T-helper 2 cell treated with Interferon-gamma antibody and Interleukin-4, amounts not matched to agents 100 ng/mL and 5 ng/mL, for 36 hours (primary cell): ENCODE results near the gene CDC25B. TPM values are rescaled to one million over a fixed set of nuclear protein-coding genes. Genes with fewer than 3 reads are reported as not detected.

Source experiments
- intact Hi-C: fragments of 100-400 bp; cut with micrococcal nuclease; formaldehyde crosslinking; loops from one replicate; pipeline ENCODE4 v1.15.1; 2023
- total RNA-seq: library from RNA; stranded (reverse); gene quantifications from 2 replicates; pipeline ENCODE4 v1.2.3, GENCODE V29; 2022

The CDC25B gene
- total RNA-seq, 1 donor from 2014 or later = 404 TPM

DNA sequence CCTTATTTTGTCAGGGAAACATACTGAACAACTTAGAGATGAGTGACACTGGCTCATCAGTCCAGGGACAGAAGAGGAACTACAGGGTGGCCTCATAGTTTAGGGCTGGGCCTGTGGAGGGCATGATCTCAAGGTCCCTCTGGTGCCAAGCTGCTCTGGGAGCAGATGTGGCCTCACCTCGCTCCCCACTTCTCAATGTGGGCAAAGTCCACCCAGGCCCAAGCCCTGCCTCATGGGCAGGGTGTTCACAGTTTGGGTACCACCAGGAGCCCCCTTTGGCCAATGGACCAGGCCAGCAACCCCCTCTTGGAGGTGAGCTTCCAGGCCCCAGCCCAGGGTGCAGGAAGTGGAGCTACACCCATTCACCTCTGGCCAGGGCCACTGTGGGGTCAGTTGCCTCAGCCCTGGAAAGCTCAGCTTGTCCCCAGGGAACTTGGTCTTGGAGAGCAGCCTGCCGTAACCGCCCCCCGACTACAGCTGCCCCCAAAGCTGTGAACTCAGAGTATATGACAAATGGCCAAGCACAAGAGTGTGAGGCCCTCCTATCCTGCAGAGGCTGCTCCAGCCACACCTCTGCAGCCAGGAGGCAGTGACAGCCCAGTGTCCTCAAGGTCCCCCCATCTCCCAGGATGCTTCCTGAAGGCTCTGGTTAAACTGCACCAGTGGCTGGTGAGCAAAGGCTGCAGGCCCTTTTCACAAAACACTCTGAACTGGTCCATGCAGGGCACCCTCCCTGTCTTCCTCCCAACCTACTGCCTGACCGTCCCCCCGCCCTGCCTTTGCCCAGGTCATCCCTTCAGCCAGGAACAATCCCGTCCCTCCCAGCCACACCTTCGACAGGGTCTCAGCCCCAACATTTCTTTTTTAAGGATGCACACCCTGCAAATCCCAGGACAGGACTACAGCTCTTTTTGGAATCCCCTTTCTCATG lies 32.2 kb upstream of the CDC25B start:
- intact Hi-C loops = no loop called here

DNA sequence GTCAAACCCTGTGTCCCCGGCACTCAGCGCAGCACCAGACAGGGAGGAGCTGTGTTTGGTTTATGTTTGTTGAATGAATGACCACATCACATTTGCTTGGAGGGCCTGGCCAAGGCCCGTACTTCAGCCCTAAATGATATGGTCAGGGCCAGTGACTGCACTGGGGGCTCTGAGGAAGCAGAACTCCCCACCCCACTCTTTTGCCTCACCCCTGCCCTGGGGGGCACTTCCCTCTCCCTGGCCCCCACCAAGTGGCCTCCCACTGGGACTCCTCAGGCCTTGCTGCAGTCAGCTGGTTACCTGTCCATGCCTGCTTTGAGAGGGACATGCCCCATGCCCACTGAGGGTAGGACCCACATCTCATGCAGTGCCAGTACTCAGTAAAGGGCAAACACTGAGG lies 31.5 kb upstream of the CDC25B start:
- intact Hi-C loops = loop anchor here (5.0 kb wide), 4 partner anchors 83 to 717 kb away; partner anchors contain the start of genes DDRGK1, DNAAF9, MAVS and MRPS26

DNA sequence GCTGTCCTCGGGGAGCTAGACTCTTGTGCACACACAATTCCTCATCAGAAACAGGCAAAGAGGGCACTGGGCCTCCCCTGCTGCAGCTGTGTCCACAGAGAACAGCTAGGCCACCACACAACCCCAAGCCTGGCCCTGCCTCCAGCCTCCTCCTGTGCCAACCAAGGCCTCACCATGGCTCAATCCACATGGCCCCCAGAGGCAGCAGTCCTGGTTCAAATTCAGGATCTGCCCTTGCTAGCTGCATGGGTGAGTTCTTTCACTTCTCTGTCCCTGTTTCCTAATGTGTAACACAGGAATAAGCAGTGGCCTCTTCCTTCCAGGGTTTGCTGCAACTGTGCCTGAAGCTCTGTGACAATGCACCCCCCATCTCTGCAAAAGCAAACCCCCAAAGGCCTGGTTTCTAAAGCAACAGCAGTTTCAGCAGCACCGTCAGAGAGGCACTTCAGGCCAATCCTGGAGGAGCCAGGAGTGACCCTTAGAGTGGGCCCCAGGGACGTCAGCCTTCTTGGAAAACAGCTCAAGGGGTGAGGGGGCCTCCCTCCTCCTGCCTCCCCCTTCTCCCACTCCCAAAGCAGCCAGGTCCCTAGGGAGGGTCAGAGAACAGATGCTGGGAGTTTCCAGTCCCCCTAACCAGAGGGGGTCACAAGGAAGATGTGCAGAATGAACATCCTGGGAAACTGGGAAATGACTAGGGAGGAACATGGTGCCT lies 30.8 kb upstream of the CDC25B start:
- intact Hi-C loops = loop anchor here (5.0 kb wide), 4 partner anchors 82 to 718 kb away; partner anchors contain the start of genes DDRGK1, DNAAF9, MAVS and MRPS26

DNA sequence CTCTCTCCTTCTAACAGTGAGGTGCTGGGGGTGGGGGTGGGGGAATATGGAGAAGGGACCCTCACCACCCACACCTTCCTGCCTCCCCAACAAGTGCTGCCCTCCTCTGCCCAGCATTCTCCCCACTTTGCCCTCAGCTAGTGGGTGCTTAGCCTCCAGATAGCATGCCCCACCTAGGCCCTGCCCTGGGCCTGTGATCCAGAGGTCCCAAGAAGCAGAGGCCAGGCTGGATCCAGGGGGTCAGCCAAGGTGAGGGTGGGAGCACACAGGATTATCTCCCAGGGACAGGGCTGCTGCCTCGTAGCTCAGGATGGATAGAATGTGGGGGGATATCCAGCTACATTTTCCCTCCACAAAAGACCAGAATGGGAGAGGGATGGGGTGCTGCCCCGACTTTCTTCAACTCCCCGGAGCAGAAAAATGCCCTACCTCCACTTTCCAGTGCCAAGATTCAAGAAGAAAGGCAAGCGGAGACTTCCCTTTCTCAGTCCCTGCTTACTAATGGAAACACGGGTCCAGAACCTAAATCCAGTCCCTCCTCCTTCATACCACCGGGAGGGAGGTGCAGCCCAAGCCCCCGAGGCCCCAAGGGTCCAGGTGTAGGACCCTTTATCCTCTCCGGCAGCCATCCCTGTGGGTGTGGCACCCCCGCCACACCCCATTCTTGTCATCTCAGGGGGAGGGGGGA lies 29.5 kb upstream of the CDC25B start:
- intact Hi-C loops = loop anchor here (1.0 to 5.0 kb wide), 7 partner anchors 20 to 719 kb away; partner anchors contain the start of genes AP5S1, CENPB, DDRGK1 and DNAAF9

GRCh38 chr20:3767110-3767426 lies 29.0 kb upstream of the CDC25B start:
- intact Hi-C loops = loop anchor here (1.0 to 5.0 kb wide), 7 partner anchors 20 to 720 kb away; partner anchors contain the start of genes AP5S1, CENPB, DDRGK1 and DNAAF9

DNA sequence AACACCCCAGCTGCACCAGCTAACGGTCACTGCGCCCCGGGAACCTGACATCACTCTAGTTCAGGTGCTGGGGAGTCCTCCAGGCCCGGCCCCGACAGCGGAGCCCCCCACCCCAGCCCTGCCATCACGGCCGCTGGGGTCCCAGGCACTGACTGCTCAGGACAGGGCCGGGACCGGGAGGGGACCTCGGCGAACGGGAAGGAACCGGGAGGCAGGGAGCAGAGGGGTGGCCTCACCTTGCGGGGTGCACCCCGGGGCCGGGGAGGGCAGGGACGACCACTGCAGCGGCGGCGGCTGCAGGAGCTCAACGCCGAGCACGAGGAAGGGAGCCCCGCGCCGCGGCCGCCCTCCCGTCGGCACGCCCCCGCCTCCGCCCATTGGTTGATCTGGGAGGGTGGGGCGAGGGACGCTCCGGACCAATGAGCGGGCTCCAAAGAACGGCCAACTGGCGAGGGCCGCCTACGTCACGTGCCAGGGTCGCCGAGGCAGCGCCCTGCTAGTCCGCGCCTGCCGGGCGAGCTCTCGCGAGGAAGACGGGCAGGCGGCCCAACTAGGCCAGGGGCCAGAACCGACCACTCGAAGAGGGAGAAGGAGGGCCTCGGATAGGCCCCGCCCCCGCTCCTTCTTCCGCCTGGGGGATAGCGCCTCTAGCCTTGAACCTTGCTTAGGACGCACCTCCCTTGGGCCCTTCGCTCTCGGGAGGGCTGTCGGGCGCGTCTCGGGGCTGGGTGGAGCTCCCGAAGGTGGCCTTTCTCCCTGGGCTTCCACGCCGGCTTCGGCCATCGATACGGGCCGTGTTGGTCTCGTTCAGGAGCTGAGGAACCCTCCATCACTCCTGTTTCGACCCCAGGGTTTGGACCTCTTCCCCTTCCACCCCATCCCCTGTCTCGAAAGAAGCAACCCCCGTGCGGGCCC lies 28.4 kb upstream of the CDC25B start, which contains the start of gene ADISSP:
ADISSP (minus strand) TSS at position 327 of the 915 bp plus-strand sequence. CDS start 7,653 bp downstream, outside the sequence.
- intact Hi-C loops = loop anchor here (1.0 to 5.0 kb wide), 9 partner anchors 14 to 720 kb away; partner anchors contain the start of genes AP5S1, CENPB, DDRGK1 and DNAAF9

DNA sequence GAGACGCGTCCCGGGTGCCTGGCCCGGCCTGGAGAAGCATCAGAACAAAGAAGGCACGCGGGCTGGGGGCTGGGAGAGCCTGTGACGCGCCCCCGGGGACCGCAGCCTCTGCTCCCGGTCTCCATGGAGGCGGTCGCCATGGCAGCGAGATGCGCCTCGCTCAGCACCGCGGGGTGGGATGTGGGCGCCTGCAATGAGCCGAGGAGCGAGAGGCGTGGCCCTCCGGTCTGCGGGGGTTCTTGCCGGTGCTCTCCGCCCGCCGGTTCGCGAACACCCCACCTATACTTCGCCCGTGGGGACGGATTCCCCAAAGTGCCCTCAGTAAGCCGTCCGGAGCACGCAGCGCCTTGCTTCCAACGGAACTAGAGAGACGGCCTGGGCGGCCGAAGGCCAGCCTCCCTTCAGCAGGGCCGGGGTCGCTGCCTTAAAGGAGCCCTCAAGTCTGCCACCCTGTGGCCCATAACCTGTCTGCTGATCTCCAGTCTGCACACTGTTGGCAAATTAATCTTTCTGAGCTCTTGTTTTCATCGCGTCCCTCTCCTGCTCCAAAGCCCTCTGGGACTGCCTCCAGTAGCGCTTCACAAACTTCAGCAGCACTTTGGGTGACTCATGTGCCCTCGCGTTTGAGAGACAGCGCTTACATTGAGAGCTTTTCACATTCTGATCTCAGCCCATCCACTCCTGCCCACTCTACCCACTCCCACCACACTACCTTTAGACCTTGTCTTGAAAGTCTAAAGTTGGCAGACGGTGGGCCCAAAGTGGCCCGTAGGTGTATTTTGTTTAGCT lies 27.6 kb upstream of the CDC25B start:
- intact Hi-C loops = loop anchor here (1.0 to 5.0 kb wide), 7 partner anchors 15 to 721 kb away; partner anchors contain the start of genes DDRGK1, DNAAF9, MAVS and MRPS26

- intact Hi-C loops = no loop called here
Measured at GRCh38 chr20:3771552-3772058, 24.5 kb upstream of the CDC25B start.

DNA sequence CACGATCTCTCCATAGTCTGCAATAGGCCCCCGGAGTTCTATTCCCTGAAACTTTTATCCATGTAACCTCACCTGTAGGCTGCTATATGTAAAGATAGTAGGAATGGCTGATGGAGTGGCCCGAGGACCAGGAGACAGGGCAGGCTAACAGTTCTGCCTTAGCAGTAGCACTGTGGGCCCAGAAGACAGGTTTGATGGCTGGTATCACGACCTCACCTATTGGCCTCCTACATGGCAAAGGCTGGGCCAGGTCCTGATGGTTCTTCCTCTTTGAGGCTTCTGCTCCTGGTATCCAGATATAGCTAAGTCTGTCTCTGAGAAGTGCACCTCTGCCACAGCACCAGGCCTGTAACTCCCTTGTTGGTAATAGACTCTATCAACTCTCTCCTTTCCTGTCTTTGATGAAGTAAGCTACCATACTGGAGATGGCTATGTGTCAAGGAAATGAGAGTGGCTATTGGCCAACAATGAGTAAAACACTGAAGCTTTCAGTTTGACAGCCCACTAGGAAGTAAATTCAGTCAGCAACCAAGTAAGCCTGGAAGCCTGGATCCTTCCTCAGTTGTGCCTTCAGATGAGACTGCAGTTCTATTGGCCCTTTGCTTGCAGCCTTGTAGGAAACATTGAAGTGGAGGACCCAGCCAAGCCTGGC lies 20.5 kb upstream of the CDC25B start:
- intact Hi-C loops = no loop called here

DNA sequence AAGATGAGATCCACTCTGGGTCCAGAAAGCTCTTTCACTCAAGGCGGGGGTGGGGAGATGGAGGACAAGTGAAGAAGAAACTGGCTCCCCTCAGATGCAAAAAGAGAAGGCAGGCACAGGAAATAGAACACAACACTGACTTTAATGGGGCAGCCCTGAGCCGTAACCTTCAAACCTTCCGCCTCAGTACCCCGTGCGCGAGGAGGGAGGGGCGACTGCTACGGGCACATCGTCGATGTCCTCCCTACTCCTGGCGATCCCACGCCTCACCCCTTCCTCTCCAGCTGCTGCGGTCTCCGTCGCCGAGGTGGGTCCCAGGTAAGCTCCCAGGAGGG lies 18.8 kb upstream of the CDC25B start:
- intact Hi-C loops = no loop called here

GRCh38 chr20:3777716-3778629 lies 18.1 kb upstream of the CDC25B start:
- intact Hi-C loops = no loop called here

GRCh38 chr20:3778976-3779375 lies 17.1 kb upstream of the CDC25B start:
- intact Hi-C loops = no loop called here

- intact Hi-C loops = no loop called here
Measured at GRCh38 chr20:3781153-3781910, 14.8 kb upstream of the CDC25B start, which contains the start of gene SPEF1. Gene SPEF1 (minus strand): TSS chr20:3781448. CDS start chr20:3781287, 161 bp downstream.

DNA sequence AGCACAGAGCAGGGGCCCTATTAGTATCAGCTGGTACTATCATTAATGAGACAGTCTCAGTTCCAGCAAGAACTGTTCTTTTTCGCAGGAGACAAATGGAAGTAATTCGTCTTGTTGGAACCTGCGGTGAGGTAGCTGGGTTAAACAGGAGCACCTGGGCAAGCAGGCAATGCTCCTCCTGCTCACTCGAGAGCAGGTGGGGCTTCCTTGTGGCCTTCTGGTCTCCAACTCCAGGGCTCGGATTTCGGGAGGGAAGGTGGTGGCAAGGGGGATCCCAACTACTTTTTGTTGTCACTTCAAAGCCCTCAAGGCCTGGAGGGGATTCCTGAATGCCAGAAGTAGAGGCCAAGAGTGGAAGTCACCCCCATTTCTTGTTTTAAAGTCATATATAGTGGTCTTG lies 13.5 kb upstream of the CDC25B start:
- intact Hi-C loops = no loop called here

GRCh38 chr20:3783068-3783489 lies 13.0 kb upstream of the CDC25B start:
- intact Hi-C loops = no loop called here

GRCh38 chr20:3783511-3784195 lies 12.5 kb upstream of the CDC25B start:
- intact Hi-C loops = no loop called here
